RPMI8226 (cell line): ENCODE results near the gene LRRC8B.
"Not testable (repeated sequence)": the region's sequence is repeated elsewhere in the genome, so short reads cannot be mapped to it uniquely, and the experiment has no call there.

Experiments used
- DNase-seq: peaks from one replicate; pipeline ENCODE4 v3.0.0-alpha.2; 2015

LRRC8B gene

DNA sequence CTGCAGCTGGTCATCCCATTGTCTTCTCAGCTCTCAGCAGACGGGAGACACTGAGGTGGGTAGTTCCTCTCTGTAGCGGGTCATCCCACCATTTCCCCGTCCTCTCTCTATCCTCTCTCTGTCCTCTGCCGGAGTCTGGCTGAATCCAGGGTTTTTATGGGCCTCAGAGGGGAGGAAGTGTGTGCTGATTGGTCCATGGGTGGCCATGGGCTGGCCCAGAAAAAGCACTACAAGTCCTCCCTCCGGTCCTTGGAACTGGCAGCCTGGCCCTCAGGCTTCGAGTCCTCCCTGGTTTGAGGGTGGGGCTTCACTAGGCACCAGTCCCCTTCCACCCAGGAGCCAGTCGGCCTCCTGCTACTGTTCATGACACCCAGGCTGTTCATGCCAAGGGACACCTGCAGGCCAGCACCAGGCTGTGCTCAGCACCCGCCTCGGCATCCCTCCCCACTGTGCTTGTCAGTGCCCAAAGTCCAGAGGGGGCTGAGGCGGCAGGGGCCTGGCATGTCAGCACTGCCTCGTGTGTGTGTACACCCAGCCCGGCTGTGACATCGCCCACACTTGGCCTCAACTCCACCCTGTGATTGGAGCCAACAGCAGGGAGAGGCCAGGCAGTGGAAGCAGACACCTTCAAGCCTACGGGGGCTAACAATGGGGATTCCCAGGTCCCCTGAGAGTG is 85.3 kb downstream of the LRRC8B start:
- DNase-seq, result no peak

DNA sequence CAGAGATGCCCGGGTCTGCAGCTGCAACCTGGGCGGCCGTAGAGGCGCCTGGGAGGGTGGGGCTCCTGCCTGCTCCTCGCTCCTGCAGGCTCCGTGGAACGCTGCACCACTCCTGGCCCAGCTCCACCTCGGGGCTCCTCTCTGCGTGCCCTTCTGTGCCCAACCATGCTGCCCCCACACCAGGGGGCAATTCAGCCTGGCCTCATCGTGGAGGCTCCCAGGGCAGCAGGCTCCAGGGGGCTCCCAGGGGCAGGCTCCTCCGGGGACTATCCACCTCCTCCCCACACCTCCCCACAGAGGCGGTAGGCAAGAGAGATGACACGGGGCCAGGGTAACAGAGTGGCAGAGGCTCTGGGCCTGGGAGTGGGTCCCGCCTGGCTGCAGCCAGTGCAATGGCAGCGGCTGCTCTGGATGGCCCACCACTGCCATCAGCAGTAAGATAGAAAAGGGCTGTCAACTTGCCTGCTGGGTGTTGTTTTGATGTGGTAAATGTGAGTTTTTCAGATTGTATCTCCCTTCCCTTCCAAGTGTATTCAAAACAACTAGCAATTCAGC is 85.9 kb downstream of the LRRC8B start:
- DNase-seq, result no peak

DNA sequence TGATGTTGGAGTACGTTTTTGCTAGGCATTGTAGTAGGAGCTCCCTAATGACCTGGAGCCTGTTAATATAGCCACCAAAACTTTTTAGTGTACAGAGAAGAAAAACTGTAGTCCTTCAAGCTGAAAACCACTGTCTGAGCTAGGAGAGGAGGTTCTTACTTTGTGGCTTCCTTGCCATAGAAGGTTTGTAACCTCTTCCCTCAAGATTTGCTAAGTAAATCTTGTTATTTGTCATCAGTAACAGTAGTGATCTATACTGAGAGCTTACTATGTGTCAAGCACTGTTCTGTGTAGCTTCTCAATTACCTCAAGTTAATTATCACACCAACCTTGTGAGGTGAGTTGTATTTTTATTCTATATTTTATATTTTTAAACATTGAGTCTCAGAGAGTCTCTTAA is 87.1 kb downstream of the LRRC8B start:
- DNase-seq, result no peak

DNA sequence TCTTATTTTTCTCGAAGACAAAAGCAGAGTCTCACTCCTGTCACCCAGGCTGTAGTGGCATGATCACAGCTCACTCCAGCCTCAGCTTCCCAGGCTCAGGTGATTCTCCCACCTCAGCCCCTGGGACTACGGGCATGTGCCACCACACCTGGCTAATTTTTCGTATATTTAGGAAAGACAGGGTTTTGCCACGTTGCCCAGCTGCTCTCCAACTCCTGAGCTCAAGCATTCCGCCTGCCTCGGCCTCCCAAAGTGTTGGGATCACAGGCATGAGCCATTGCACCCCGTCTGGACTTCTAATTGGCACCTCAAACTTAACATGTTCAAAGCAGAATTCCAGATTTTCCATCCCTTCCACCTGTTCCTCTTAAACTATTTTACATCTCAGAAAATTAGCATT is 89.3 kb downstream of the LRRC8B start:
- no peak for DNase-seq

DNA sequence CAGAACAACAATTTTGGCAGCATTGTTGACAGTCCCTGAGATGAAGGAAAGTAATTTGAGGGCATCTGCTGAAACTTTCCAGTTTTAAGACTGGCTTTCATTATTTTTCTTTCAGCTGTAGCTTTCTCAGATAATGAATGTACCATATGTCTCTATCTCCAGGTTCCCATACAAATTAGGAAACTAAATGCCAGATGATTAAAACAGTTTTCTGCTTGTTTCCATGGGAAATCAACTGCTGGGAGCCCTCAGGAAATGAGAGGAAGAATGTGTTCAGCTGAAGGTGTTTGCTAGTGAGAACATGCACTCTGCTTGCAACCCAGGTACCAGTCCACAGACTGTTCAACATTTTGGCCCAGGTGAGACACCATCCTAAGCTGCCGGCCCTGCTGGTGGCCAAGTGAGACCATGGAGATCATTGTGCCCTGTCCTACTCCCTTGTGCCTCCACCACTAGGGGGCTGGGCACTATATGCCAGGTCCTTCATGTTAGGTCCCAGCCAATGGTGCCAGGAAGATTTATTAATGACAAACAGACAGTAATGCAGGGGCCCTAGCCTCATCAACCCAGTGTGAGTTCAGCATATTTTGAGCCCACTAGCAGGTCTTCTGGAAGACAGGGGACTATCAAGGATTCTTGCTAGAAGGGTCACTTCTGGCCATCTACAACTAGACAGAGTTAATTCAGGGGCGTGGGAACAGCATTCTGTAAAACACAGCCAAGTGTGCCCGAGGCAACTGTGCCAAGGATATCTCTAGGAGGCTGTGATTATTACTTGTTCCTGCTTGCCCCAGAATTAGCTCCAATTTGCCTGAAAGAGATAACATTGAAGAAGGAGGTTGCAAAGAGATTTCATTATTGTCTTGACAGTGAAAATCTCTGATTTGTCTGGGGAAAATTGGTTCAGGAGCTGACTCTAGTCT is 91.3 kb downstream of the LRRC8B start:
- DNase-seq, result peak; percentile 45

DNA sequence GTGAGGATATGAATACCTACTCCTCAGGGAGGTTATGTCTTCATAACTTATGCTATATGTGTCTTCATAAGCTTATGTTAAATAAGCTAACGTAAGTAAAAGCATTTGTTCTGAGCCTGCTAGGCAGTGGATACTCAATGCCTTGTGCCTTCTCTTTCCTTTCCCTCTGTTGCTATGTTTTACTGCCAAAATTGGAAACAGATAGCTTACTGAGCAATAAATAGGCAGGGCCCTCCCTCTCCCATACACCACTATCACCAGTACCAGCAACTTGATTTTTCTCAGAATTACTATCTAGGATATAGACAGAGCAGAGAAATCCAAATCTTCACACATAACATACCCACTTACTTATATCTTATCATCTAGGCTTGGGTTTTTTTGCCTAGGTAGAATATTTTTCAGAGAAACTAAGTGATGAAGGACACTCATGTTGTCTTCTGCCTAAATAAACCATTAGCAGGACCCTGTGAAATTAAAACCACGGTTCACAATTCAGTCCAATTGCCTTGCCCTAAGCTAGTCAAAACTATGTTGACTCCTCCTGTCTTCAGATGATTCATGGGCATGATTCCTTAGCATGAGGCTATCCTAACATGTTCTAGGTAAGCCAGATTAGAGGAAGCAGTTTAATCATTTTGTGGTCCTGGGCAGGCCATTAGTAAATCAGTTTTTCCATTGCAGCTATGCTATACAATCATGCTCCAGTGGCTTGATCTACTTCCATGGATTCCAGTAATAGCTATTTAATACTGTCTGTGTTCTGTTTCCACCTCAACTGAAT is 92.4 kb downstream of the LRRC8B start:
- no peak for DNase-seq

DNA sequence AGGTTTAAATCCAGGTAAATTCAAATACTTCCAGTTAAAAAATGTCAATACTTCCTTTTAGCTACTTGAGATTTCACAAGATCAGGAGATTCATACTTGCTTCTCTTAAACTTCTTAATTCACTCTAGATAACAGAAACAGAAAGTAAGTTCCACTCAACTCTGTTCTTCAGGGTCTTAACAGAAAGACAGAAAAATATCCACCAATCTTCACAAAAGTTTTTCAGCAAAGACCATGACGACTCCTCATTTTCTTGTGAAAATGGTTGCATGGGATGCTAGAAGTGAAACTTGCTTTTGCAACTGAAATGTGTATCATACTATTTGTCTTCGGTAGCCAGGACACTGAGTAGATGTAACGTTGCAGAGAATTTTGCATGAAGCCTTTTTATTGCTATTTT is 96.0 kb downstream of the LRRC8B start:
- DNase-seq, result no peak

DNA sequence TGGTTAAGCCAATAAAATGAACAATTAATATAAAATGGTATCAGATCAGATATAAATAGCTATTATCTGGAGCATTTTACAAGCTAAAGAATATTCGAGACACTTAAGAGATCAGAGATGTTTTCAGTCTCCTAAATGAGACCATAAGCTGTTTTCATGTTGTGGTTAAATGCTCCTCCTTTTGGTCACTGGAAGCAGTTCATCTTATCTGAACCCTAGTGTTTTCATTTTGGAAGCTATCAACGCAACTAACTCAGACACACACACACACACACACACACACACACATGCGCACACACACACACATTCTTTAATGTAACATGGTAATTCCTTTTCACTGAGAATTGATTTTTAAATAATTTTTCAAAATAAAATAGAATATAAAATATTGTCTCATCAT is 98.3 kb downstream of the LRRC8B start:
- DNase-seq, result no peak

DNA sequence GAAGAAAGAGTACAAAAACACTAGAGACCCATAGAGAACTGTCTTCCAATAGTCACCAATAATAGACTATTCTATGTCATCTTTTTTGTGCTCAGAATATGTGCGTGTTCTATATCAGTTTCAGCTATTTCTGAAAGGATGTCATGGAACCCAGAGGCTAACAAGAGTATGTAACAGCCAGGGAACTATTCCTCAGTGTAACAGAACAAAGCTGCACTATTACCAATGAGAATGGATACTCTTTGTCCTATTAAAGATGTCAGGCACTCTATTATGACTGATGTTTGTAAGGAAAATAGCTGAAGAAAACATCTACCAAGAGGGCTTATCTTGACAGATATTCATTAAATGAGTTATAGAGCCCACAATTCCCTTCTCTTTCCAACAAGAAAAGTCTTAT is 99.7 kb downstream of the LRRC8B start:
- no peak for DNase-seq

DNA sequence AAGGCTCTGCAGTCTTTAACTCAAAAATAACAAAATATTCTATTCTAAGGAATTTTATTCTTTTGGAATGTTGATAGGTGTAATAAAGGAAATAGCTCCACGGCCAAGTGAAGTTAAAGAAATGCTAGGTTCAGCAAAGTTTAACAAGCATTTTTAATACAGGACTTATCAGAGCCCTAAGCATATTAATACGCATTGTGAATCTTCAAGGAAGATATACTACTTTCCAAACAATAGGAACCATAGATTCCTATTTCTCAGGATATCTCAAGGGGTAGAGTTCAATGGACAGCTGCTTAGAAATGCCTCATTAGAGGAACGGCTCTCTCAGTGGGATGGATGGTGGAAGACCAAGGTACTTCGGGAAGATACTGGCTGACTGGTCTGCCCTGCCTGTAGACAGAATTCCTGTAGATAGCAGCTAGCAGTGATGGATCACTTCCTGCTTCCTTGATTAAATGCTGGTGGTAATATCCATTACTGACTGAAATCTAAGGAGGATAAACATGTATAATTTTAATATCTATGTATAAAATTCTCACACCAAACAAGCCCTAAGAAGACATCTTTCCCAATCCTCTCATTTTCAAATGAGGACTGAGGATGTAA is 100.2 kb downstream of the LRRC8B start:
- DNase-seq, result no peak

DNA sequence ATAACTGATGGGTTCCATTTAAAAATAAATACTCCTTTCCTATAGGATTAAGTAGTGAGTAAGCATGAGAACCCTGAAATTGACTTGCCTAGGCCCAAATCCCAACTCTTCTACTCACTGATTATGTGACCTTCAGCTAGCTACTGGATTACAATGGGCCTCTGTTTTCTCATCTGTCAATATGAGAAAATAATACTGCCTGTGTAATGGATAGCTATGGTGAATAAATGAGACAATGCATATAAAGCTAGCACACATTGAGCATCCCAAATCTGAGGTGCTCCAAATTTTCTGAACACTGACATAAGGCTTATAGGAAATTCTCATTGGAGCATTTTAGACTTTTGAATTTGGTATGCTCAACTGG is 103.0 kb downstream of the LRRC8B start:
- no peak for DNase-seq

DNA sequence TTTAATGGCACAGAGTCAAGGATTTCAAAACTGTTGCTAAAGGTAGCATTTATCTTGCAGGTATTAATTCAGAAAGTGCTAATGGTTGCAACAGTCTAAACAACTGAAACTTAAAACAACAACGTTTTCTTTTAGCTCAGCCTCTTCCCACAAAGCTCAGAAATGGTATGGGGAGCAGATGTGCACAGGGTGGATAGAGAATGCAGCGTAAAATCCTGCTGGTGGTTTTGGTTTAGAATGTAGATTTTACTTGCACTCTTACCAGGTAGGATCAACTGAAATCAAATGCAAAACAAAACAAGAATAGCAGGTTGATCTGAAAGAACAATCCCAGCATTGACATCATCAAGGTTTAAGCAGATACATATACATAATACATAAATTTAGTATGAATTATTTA is 104.5 kb downstream of the LRRC8B start:
- no peak for DNase-seq

DNA sequence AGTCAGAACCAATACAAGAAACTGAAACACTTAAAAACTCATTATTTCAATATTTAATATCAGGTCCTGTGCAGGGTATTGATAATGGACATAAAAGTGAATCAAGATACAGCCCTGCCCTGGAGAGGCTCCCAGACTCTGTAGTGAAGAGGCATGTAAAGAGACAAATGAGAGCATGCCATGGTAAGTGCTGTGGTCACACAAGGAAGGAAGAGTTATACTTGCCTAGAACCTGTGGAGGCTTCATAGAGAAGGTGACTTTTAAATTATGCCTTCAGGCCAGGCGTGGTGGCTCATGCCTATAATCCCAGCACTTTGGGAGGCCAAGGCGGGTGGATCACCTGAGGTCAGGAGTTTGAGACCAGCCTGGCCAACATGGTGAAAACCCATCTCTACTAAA is 105.0 kb downstream of the LRRC8B start:
- DNase-seq, result not testable (repeated sequence)

DNA sequence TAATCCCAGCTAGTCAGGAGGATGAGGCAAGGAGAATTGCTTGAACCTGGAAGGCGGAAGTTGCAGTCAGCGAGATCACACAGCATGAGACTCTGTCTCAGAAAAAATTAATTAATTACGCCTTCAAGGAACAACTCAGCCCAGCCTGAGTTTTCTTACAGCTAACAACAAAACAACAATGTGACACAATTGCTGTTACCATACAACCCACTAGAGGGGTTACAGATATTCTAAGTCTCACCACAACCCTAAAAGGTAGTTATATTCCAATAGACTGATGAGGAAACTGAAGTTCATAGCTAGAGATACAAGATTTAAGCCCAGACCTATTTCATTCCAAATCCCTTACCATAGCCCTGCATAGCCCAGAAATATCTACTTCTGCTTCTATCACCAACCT is 105.4 kb downstream of the LRRC8B start:
- no peak for DNase-seq

DNA sequence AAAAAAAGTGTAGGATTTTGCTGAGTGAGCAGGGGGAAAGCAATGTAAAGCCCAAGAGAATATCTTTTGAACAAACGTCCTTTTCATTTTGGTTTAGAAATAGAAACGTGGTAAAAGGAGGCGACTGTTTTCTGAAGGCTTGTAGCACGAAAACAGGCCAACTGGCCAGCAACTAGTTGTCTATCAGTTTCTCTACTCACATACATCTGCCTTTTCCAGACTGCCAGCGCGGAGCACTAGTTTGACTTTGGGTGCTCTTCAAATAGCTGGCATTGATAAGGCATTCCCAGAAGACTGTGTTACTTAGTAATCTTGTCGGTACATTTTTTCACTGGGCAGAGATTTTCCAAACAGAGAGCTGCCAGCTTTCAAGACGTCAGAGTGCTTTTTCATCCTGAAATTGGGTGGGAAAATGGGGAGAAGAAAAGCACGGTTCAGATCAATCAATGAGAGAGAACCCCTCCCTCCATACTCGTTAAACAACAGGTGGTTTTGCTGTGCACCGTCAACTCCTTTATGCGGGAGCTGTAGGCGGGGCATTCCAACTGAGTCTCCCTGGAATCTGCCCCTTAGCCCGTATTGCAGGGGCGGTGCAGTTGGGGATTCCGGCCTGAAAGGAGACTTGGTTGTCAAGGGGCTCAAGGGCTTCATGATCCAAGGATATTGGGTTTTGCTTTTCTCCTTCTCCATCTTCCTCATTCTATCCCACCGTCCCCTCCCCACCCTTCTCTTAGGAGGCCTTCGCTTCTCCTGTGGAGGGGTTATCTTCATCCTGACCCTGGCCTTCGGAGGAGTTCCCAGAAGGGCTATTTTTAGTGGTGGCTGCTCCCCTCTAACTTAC is 107.4 kb downstream of the LRRC8B start:
- no peak for DNase-seq

DNA sequence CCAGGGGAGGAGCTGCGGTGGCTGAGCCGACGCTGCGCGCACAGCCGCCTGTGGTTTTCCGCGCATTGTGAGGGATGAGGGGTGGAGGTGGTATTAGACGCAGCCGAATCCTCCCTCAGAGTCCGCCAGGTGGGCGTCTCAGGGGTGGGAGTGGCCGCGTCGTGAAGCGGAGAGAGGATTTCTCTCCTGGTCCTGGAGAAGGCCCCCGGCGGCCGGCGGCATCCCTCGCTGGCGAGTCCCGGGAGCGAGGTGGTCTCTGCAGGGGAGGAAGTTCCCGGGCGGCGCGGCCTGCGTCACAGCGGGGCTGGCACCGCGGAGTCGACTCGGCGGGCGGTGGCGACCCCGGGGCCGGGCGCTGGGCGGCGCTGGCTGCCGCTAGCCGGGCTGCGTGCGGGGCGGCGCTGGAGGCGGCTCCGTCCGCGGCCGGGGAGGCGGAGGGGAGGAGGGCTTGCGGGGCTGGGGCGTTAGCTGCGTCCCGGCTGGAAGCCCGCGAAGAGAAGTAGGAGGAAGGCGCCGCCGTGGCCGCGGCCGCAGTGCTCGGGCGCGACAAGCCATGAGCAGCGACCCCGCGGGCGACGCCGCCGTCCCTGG is 108.1 kb downstream of the LRRC8B start, which contains the start of gene LRRC8C:
Gene LRRC8C (plus strand): TSS at position 464 of the 591 bp plus-strand sequence. CDS start 53,354 bp downstream, outside the sequence.
- peak; percentile 78 for DNase-seq

DNA sequence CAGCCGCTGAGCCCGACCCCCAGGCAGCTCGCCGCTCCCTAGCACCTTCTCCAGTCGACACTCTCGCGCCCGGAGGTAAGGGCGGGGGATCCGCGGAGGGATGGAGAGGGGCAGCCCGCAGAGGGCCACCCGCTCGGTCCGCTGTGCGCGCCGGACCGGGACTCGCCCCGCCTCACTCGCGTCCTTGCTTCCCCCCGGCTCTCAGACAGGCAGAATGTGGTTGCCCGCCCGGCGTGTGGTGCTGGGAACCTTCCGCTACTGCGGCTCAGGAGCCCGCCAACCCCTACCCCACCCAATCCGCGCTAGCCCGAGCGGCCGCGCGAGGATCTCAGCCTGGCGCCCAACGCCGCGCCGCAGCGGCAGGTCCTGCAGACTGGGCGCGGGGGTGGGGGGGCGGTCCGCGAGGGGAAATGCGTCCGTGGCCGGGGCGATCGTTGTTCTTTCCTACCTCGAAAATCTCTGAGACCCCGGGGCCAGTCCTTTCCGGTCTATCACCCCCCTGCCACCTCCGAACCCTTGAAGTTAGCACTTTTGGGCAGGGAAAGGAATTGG is 108.7 kb downstream of the LRRC8B start:
- DNase-seq, result peak; percentile 59

DNA sequence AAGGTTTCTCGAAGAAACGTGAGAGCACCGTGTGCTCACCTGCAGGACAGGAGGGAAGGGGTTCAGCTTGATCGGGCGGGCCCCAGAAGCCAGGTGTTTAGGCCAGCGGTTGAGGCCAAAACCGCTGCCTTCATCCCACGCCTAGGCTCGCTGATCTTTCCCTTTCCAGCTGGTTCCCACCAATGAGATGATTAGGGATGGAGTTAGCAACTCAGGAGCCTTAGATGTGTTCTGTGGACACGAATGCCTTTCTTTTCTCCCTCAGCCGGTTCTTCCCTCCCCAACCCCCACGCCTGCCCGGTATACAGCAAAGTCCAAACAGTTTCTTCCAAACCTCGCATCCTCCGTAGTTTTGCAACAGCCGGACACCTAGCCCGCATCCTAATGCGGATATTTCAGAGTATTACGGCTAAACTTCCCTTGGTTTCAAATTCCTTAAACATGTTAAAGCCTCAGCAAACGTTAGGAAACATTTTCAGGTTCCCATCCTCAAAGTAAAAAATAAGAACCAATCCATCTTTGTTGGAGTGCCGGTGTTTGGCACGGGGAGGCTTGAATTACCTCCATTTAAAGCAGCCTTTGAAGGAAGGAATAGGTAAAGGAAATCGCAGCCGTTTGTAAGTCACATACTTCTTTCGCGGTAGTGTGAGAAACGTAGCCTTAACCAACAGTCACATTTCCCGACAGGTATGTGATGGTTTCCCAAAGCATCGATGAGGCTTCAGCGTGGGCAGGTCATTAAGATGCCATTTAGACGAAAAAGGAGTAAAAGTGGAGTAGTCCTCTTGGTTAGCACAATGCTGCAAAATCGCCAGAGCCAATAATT is 109.4 kb downstream of the LRRC8B start:
- no peak for DNase-seq

DNA sequence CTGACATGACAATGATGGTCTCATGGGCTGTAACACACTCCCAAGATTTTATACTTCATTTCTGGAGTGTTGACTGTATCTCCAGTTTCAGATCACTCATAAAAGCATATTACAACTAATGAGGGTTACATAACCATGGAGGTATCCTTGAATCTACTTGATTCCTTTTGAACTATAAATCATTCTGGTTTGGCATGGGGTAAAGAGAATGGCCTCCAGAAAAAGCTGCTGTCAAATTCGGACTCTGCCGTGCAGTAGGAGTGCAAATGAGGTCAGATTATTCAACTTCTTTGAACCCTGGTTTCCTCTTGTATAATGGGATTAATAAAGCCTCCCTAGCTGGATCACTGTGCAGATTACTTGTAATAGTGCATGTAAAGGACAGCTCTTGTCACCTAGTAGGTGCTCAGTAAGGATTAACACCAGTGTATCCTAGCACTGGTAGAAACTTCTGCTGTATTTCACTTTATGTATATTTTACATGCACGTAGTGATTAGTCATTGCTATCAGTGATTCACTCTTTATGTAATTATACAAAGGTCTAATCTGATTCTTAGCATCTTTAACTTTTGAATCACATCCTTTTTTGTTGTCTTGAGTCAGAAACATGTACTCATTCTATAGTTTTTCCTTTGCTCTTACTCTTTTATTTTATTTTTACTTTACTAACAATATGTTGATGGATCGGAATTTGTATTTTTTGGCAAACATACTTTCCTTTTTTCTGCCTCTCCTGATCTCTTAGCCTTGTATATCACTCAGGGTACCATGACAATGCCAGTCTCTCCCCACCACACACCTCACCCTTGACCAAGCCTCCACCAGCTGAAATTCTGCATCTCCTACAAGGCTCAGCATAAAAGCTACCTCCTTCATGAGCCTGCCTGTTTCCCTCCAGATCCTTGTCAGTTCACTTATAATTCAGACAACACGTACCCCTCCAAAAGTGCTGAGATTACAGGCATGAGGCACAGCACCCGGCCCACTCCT is 111.5 kb downstream of the LRRC8B start:
- DNase-seq, result no peak
